HepG2 (cell line): ENCODE results near the gene SUPT6H. TPM values are rescaled to one million over a fixed set of nuclear protein-coding genes. Genes with fewer than 3 reads are reported as not detected.
A peak's percentile ranks its signal among the peaks of the same experiment; 100 is the strongest.
"Not testable (repeated sequence)": the region's sequence is repeated elsewhere in the genome, so short reads cannot be mapped to it uniquely, and the experiment has no call there.

ENCODE experiments used
- ATAC-seq: fragments of 200-7000 bp; cut with Tn5 transposase; 3 replicates; pipeline ENCODE4 v1.9.1; 2020; ENCODE audit warnings: mild to moderate bottlenecking, moderate library complexity
- BruUV-seq: library from RNA; stranded (reverse); fragments of 400-500 nt; replicated peaks from 2 replicates; lab custom pipeline; 2021; lab: Mats Ljungman, UMichigan
- CTCF ChIA-PET: fragments of 300-600 bp; formaldehyde crosslinking; extraction: SDS; loops from one replicate; lab custom pipeline; 2021; ENCODE audit warnings: low total read pairs, inconsistent platforms, low intra/inter-chr PET ratio; lab: Yijun Ruan, JAX
- POLR2A ChIA-PET: fragments of 350-600 bp; sonication (Branson Sonifier 250); formaldehyde crosslinking; loops from one replicate; lab custom pipeline; 2020; ENCODE audit warnings: antibody characterized with exemption, inconsistent platforms; lab: Yijun Ruan, JAX
- DNase-seq: peaks from one replicate; pipeline ENCODE4 v3.0.0-alpha.2; 2015; ENCODE audit warnings: low spot score
- FAIRE-seq: peaks from 3 replicates; lab custom pipeline; 2011; peaks lifted over from hg19 to GRCh38; lab: Jason Lieb, UNC
- H2AFZ ChIP-seq: one replicate; pipeline ENCODE4 v1.6.1; 2011; ENCODE audit warnings: low read length, inconsistent platforms
- H3K27ac ChIP-seq: fragments of 300-600 bp; 3 replicates; pipeline ENCODE4 v1.8.0; 2011; ENCODE audit warnings: mixed run types, mild to moderate bottlenecking, mixed read lengths, low read length, inconsistent platforms; ENCODE audit not compliant: insufficient read depth; ENCODE audit errors: extremely low read length
- H3K27me3 ChIP-seq, 2 experiments: fragments of 200-600 bp in 1 of 2; 2 replicates in 1 of 2; 3 replicates in 1 of 2; pipeline versions ENCODE4 v1.6.0 to v1.8.0; 2011; ENCODE audit warnings: low read length in 2 of 2, mild to moderate bottlenecking in 2 of 2, moderate library complexity in 2 of 2, inconsistent platforms in 1 of 2; ENCODE audit not compliant: insufficient read depth in 2 of 2, control insufficient read depth in 1 of 2
- H3K36me3 ChIP-seq, 2 experiments: fragments of 200-600 bp in 1 of 2; replicated peaks in 1 of 2; 2 replicates in 1 of 2; 3 replicates in 1 of 2; pipeline versions ENCODE4 v1.5.1 to v1.8.0; 2011; ENCODE audit warnings: low read length in 2 of 2, inconsistent platforms in 1 of 2; ENCODE audit not compliant: insufficient read depth in 2 of 2, control insufficient read depth in 1 of 2
- H3K4me1 ChIP-seq: 2 replicates; pipeline ENCODE4 v1.5.1; 2012; ENCODE audit warnings: low read length, inconsistent platforms; ENCODE audit not compliant: insufficient read depth
- H3K4me2 ChIP-seq: 2 replicates; pipeline ENCODE4 v1.6.0; 2011; ENCODE audit warnings: low read depth, low read length, inconsistent platforms
- H3K4me3 ChIP-seq, 3 experiments: fragments of 200-600 bp in 1 of 3; sonication (generic), shearing (Covaris generic) in 1 of 3; replicated peaks in 1 of 3; 2 replicates each; pipeline ENCODE4 v1.5.1; 2011 to 2016; ENCODE audit warnings: low read length in 3 of 3, inconsistent platforms in 2 of 3, low read depth in 2 of 3, mild to moderate bottlenecking in 2 of 3, control low read depth in 1 of 3, mixed read lengths in 1 of 3; ENCODE audit not compliant: insufficient read depth in 1 of 3
- H3K79me2 ChIP-seq: one replicate; pipeline ENCODE4 v1.6.1; 2011; ENCODE audit warnings: low read length, inconsistent platforms; ENCODE audit not compliant: insufficient read depth
- H3K9ac ChIP-seq: 2 replicates; pipeline ENCODE4 v1.6.0; 2011; ENCODE audit warnings: mild to moderate bottlenecking, low read depth, low read length, inconsistent platforms; ENCODE audit not compliant: insufficient read depth
- H3K9me3 ChIP-seq: 2 replicates; pipeline ENCODE4 v1.5.1; 2012; ENCODE audit warnings: mild to moderate bottlenecking, low read length
- H4K20me1 ChIP-seq: 2 replicates; pipeline ENCODE4 v1.6.0; 2011; ENCODE audit warnings: inconsistent platforms, mild to moderate bottlenecking, low read length, moderate library complexity; ENCODE audit not compliant: insufficient read depth
- WGBS: methylation state at CpG from one replicate; pipeline ENCODE4 v1.1.6; 2017; ENCODE audit warnings: low lambda C conversion rate; 5-methylcytosine and 5-hydroxymethylcytosine counted together
- in situ Hi-C: cut with HindIII; loops from 2 replicates; pipeline ENCODE4 v1.10.0; 2017; ENCODE audit warnings: low pct_unique_long_range_greater_than_20kb; ENCODE audit not compliant: extremely low pct_ligation_motif_present
- intact Hi-C: fragments of 100-400 bp; cut with micrococcal nuclease; formaldehyde crosslinking; loops from one replicate; pipeline ENCODE4 v1.10.0; 2022; ENCODE audit not compliant: unreplicated experiment
- polyA plus RNA-seq, 8 experiments: library from polyadenylated mRNA; depleted of rRNA in 3 of 8; stranded (reverse) in 7 of 8; unstranded in 1 of 8; fragments of >200 nt; fragmentation: Illumina TruSeq in 4 of 8; extraction: Trizol in 4 of 8; gene quantifications; 2 replicates each; pipeline versions ENCODE4 v1.2.1 to v1.2.3, GENCODE V29; 2011 to 2016; ENCODE audit warnings: low read depth in 4 of 8, missing spikeins in 1 of 8, mixed read lengths in 1 of 8; ENCODE audit not compliant: insufficient read depth in 1 of 8
- total RNA-seq, 5 experiments: library from RNA; depleted of rRNA; stranded (reverse); fragments of >200 nt; fragmentation: Illumina TruSeq; extraction: Trizol; gene quantifications; 2 replicates each; pipeline ENCODE4 v1.2.3, GENCODE V29; 2016; ENCODE audit warnings: low read depth in 1 of 5
- TF ChIP-seq, protein P1 (sequence below): sonication (generic); formaldehyde crosslinking; IDR thresholded peaks from 2 replicates; pipeline ENCODE4 v1.5.1; 2020; ENCODE audit warnings: mild to moderate bottlenecking, missing genetic modification reagents, moderate library complexity

Gene SUPT6H
- total and polyA plus RNA-seq, 2 of the 13 experiments (the other 11 are each of a cell fraction or from before 2014, with no cell fraction given) = 32.7 to 39.9 TPM

DNA sequence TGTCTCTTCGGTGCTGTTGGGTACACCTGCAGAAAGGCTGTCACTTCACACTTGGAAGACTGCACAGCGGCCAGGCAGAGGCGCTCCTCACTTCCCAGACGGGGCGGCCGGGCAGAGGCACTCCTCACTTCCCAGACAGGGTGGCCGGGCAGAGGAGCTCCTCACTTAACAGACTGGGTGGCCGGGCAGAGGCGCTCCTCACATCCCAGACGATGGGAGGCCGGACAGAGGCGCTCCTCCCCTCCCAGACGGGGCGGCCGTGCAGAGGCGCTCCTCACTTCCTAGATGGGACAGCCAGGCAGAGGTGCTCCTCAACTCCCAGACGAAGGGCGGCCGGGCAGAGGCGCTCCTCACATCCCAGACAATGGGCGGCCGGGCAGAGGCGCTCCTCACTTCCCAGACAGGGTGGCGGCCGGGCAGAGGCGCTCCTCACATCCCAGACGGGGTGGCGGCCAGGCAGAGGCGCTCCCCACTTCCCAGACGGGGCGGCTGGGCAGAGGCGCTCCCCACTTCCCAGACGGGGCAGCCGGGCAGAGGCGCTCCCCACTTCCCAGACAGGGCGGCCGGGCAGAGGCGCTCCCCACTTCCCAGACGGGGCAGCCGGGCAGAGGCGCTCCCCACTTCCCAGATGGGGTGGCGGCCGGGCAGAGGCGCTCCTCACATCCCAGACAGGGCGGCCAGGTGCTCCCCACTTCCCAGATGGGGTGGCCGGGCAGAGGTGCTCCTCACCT, 3.1 kb upstream of the SUPT6H start:
- H3K36me3 ChIP-seq, H3K27ac ChIP-seq, H3K4me3 ChIP-seq, H2AFZ ChIP-seq, H3K4me2 ChIP-seq, H3K9me3 ChIP-seq, H3K27me3 ChIP-seq, FAIRE-seq, in situ Hi-C loops, H3K9ac ChIP-seq, H4K20me1 ChIP-seq, CTCF ChIA-PET, DNase-seq, intact Hi-C loops, ATAC-seq, BruUV-seq: not testable (repeated sequence)
- WGBS = 94% methylated on average over 25 of the region's 46 CpGs
- Histone ChIP-seq H3K4me1 (peaks cover 31% of the 10 kb centered on the region), H3K79me2 (peaks cover 47% of the 10 kb centered on the region)
- TF ChIP-seq, protein P1, sequence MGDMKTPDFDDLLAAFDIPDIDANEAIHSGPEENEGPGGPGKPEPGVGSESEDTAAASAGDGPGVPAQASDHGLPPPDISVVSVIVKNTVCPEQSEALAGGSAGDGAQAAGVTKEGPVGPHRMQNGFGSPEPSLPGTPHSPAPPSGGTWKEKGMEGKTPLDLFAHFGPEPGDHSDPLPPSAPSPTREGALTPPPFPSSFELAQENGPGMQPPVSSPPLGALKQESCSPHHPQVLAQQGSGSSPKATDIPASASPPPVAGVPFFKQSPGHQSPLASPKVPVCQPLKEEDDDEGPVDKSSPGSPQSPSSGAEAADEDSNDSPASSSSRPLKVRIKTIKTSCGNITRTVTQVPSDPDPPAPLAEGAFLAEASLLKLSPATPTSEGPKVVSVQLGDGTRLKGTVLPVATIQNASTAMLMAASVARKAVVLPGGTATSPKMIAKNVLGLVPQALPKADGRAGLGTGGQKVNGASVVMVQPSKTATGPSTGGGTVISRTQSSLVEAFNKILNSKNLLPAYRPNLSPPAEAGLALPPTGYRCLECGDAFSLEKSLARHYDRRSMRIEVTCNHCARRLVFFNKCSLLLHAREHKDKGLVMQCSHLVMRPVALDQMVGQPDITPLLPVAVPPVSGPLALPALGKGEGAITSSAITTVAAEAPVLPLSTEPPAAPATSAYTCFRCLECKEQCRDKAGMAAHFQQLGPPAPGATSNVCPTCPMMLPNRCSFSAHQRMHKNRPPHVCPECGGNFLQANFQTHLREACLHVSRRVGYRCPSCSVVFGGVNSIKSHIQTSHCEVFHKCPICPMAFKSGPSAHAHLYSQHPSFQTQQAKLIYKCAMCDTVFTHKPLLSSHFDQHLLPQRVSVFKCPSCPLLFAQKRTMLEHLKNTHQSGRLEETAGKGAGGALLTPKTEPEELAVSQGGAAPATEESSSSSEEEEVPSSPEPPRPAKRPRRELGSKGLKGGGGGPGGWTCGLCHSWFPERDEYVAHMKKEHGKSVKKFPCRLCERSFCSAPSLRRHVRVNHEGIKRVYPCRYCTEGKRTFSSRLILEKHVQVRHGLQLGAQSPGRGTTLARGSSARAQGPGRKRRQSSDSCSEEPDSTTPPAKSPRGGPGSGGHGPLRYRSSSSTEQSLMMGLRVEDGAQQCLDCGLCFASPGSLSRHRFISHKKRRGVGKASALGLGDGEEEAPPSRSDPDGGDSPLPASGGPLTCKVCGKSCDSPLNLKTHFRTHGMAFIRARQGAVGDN (CRISPR knock-in tag) = peak; percentile 54
- POLR2A ChIA-PET = interaction anchor here (1.7 kb wide), 1 partner anchor 14 kb away, joined by 13 read pairs; the partner anchor contains the start of gene BLTP2

DNA sequence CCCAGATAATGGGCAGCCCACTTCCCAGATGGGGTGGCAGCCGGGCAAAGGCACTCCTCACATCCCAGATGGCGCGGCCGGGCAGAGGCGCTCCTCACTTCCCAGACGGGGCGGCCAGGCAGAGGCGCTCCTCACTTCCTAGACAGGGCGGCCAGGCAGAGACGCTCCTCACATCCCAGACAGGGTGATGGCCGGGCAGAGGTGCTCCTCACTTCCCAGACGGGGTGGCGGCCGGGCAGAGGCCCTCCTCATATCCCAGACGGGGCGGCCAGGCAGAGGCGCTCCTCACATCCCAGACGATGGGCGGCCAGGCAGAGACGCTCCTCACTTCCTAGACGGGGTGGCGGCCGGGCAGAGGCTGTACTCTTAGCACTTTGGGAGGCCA, 2.5 kb upstream of the SUPT6H start:
- intact Hi-C loops, FAIRE-seq, H3K27me3 ChIP-seq, POLR2A ChIA-PET, H3K36me3 ChIP-seq, BruUV-seq, H3K27ac ChIP-seq, H3K9ac ChIP-seq, ATAC-seq, H2AFZ ChIP-seq, in situ Hi-C loops, H4K20me1 ChIP-seq, DNase-seq, H3K4me2 ChIP-seq, H3K4me3 ChIP-seq, H3K9me3 ChIP-seq, CTCF ChIA-PET: not testable (repeated sequence)
- H3K4me1 ChIP-seq = peaks cover 36% of the 10 kb centered on the region
- peaks cover 52% of the 10 kb centered on the region for H3K79me2 ChIP-seq
- 96% methylated on average over 21 of the region's 23 CpGs for WGBS
